ENCODE data around the gene TMEM214.

The TMEM214 gene

GRCh38 chr2:27038631-27039339 is 6.0 kb downstream of the TMEM214 start:
- H3K9me3 ChIP-seq (ENCODE audit: low read length), result no peaks in the 10 kb centered on the region
- H3K36me3 ChIP-seq (ENCODE audit: insufficient read depth, low read length), result peaks cover 71% of the 10 kb centered on the region
- peaks cover 5% of the 10 kb centered on the region for H3K4me1 ChIP-seq (ENCODE audit: insufficient read depth, low read length)
- no peaks in the 10 kb centered on the region for H3K27me3 ChIP-seq (ENCODE audit: insufficient read depth, low read length)
- H2AFZ ChIP-seq (ENCODE audit: low read depth, low read length), result no peak overlapping the region
- H3K4me3 ChIP-seq (ENCODE audit: low read length), result no peak overlapping the region

GRCh38 chr2:27039426-27039825 is 6.7 kb downstream of the TMEM214 start:
- H2AFZ ChIP-seq (ENCODE audit: low read depth, low read length), result no peak overlapping the region
- no peaks in the 10 kb centered on the region for H3K27me3 ChIP-seq (ENCODE audit: insufficient read depth, low read length)
- no peaks in the 10 kb centered on the region for H3K9me3 ChIP-seq (ENCODE audit: low read length)
- H3K4me3 ChIP-seq (ENCODE audit: low read length), result no peak overlapping the region
- peaks cover 71% of the 10 kb centered on the region for H3K36me3 ChIP-seq (ENCODE audit: insufficient read depth, low read length)
- no peaks in the 10 kb centered on the region for H3K4me1 ChIP-seq (ENCODE audit: insufficient read depth, low read length)

DNA sequence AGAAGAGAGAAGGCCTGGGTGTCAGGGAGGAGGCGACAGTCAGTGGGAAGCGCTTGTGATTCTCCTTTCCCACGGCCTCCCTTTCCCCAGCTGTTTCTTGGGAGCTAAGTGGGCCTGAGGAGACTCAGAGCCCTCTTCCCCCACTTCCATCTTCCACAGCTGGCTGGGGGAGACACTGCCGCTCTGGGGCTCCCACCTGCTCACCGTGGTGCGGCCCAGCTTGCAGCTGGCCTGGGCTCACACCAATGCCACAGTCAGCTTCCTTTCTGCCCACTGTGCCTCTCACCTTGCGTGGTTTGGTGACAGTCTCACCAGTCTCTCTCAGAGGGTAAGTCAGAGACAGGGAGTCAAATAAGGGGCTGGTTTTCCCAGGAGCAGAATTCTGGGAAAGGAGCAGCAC is 7.1 kb downstream of the TMEM214 start:
- H3K4me3 ChIP-seq (ENCODE audit: low read length), result no peak overlapping the region
- no peaks in the 10 kb centered on the region for H3K27me3 ChIP-seq (ENCODE audit: insufficient read depth, low read length)
- no peaks in the 10 kb centered on the region for H3K4me1 ChIP-seq (ENCODE audit: insufficient read depth, low read length)
- H3K36me3 ChIP-seq (ENCODE audit: insufficient read depth, low read length), result peaks cover 70% of the 10 kb centered on the region
- no peaks in the 10 kb centered on the region for H3K9me3 ChIP-seq (ENCODE audit: low read length)
- no peak overlapping the region for H2AFZ ChIP-seq (ENCODE audit: low read depth, low read length)

DNA sequence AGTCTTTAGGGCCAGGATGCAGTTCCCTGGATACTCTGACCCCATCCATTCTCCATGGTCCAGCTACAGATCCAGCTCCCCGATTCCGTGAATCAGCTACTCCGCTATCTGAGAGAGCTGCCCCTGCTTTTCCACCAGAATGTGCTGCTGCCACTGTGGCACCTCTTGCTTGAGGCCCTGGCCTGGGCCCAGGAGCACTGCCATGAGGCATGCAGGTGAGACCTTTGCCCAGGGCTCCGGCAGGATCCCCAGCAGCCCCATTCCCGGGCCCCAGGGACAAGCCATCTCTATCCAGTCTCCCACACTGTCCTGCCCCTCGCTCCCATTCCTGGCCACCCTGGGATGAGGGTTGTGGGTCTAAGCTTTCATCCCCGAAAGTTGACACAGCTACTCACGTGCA is 7.5 kb downstream of the TMEM214 start:
- Histone ChIP-seq H3K4me3 (ENCODE audit: low read length) (no peak overlapping the region), H3K36me3 (ENCODE audit: insufficient read depth, low read length) (peaks cover 66% of the 10 kb centered on the region), H3K9me3 (ENCODE audit: low read length) (no peaks in the 10 kb centered on the region), H3K4me1 (ENCODE audit: insufficient read depth, low read length) (no peaks in the 10 kb centered on the region), H3K27me3 (ENCODE audit: insufficient read depth, low read length) (no peaks in the 10 kb centered on the region), H2AFZ (ENCODE audit: low read depth, low read length) (no peak overlapping the region)

DNA sequence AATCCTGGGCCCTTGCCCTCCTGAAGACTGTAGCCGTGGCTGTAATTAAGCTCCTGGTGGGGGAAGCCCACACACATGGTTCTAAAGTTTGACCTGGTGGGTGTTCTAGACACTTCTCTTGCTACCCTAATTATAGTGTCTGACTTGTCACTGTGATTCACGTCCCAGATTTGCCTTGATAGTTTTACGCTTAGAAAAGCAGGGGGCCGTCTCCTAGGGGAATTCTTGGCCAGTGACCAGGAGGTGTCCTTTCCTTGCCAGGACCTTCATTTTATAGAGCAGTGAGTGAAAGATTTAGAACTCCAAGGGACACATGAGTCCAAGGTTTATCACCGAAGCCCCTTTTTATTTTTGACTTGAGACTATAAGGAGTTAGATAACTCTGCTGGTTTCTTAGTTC is 9.0 kb downstream of the TMEM214 start:
- H3K9me3 ChIP-seq (ENCODE audit: low read length), result no peaks in the 10 kb centered on the region
- H3K4me3 ChIP-seq (ENCODE audit: low read length), result no peak overlapping the region
- no peak overlapping the region for H2AFZ ChIP-seq (ENCODE audit: low read depth, low read length)
- H3K36me3 ChIP-seq (ENCODE audit: insufficient read depth, low read length), result peaks cover 51% of the 10 kb centered on the region
- no peaks in the 10 kb centered on the region for H3K4me1 ChIP-seq (ENCODE audit: insufficient read depth, low read length)
- H3K27me3 ChIP-seq (ENCODE audit: insufficient read depth, low read length), result no peaks in the 10 kb centered on the region

DNA sequence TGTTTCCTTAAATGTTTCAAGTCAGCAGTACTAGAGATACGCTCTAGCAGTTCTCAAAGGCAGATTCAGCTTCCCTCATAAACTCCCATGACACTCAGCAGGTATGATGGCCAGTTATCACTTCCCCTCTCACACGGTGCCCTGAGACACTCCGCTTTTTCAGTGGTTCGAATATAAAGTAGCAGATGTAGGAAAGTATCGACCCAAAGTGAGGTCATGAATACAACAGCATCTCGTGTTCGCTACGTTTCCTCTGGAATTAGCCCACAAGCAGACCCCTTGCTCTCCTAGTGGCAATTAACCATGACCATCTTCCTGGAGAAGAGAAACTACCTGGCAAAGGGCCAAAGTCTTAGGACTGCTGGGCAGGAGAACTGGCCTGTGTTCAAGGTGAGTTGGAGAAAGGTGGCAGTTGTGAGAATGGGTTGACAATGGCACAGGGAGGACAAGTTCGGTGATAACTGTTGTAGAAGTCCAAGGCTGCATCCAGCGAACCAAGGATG is 9.4 kb downstream of the TMEM214 start:
- H3K27me3 ChIP-seq (ENCODE audit: insufficient read depth, low read length), result no peaks in the 10 kb centered on the region
- H3K36me3 ChIP-seq (ENCODE audit: insufficient read depth, low read length), result peaks cover 47% of the 10 kb centered on the region
- H3K4me3 ChIP-seq (ENCODE audit: low read length), result no peak overlapping the region
- no peaks in the 10 kb centered on the region for H3K9me3 ChIP-seq (ENCODE audit: low read length)
- H3K4me1 ChIP-seq (ENCODE audit: insufficient read depth, low read length), result no peaks in the 10 kb centered on the region
- no peak overlapping the region for H2AFZ ChIP-seq (ENCODE audit: low read depth, low read length)

GRCh38 chr2:27042985-27043634 is 10.3 kb downstream of the TMEM214 start:
- Histone ChIP-seq H3K4me1 (ENCODE audit: insufficient read depth, low read length) (no peaks in the 10 kb centered on the region), H3K9me3 (ENCODE audit: low read length) (no peaks in the 10 kb centered on the region), H3K4me3 (ENCODE audit: low read length) (no peak overlapping the region), H3K36me3 (ENCODE audit: insufficient read depth, low read length) (peaks cover 38% of the 10 kb centered on the region), H3K27me3 (ENCODE audit: insufficient read depth, low read length) (no peaks in the 10 kb centered on the region), H2AFZ (ENCODE audit: low read depth, low read length) (no peak overlapping the region)

DNA sequence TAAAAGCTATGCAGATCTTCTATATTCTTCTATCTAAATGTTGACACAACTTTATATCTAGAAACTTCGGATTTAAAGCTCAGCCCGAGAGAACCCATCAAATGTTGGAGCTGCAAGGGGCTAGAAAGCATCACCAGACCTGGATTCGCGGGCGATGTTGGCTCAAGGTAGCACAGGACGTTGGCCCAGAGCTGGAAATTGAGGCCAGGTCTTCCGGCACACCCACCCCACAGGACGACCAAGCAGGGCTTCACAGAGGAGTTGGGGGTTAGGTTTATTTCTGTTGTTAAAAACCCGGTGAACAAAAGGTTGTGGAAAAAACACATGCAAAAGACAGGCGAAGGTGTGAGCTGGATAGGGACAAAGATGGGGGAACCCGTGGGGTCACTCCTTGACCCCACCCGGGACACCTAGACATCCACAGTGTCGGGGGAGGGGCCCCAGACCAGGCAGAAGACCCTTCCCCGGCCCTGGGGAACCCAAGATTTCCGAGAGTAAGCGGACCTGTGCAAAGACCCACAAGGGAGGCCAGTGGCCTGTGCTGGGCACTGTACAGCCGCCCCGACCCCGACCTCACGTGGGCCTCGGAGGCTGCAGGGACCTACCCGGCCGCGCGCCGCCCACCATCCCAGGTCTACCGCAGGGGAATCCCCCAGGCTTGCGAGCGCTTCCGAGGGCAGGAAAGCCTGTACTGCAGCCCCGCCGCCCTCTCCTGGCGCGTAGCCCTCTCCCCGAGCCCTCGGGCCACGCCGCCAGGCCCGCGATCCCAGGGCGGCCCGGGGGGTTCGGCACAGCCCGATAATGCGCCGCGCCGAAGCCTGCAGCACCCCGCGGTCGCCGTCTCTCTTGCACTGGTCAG is 16.9 kb downstream of the TMEM214 start:
- Histone ChIP-seq H3K9me3 (ENCODE audit: low read length) (no peaks in the 10 kb centered on the region), H3K27me3 (ENCODE audit: insufficient read depth, low read length) (no peaks in the 10 kb centered on the region), H2AFZ (ENCODE audit: low read depth, low read length) (peak overlapping the region; percentile 86), H3K4me1 (ENCODE audit: insufficient read depth, low read length) (peaks cover 16% of the 10 kb centered on the region), H3K36me3 (ENCODE audit: insufficient read depth, low read length) (peaks cover 17% of the 10 kb centered on the region), H3K4me3 (ENCODE audit: low read length) (peak overlapping the region; percentile 75)

DNA sequence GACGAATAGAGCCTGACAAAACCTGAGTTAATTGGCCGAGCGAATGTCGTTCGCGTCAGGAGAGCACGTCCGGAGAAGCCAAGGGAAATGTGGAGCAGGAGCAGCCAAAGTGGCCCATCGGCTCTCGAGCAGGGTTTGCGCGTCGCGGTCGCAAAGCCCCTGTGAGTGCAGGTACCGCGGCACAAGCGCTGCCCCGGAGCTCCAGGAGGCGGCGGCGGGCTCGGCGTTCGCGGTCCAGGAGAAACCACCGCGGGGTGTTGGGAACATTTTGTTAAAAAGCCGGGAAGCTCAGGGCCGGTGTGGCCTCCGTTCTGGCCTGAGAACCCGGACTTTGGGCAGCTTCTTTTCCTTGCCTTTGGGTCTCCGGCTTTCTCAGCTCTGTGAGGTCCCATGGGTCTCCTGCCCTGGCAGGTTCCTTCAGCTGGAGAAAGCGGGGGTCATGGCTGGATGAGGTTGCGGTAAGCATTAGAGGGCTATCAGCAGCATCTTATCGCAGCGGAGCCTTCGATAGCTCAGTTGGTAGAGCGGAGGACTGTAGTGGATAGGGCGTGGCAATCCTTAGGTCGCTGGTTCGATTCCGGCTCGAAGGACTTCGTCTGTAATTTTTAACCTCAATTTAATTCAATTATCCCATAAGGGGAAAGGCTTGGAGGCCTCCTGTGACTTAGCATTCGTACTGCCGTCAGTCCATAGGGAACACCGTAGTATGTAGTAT is 17.7 kb downstream of the TMEM214 start:
- peaks cover 25% of the 10 kb centered on the region for H3K36me3 ChIP-seq (ENCODE audit: insufficient read depth, low read length)
- H3K4me3 ChIP-seq (ENCODE audit: low read length), result peak overlapping the region; percentile 75
- peak overlapping the region; percentile 86 for H2AFZ ChIP-seq (ENCODE audit: low read depth, low read length)
- no peaks in the 10 kb centered on the region for H3K9me3 ChIP-seq (ENCODE audit: low read length)
- H3K4me1 ChIP-seq (ENCODE audit: insufficient read depth, low read length), result peaks cover 16% of the 10 kb centered on the region
- no peaks in the 10 kb centered on the region for H3K27me3 ChIP-seq (ENCODE audit: insufficient read depth, low read length)

- Histone ChIP-seq H3K36me3 (ENCODE audit: insufficient read depth, low read length) (peaks cover 33% of the 10 kb centered on the region), H3K9me3 (ENCODE audit: low read length) (no peaks in the 10 kb centered on the region), H2AFZ (ENCODE audit: low read depth, low read length) (peak within 1 kb of the TSS; percentile 86), H3K27me3 (ENCODE audit: insufficient read depth, low read length) (no peaks in the 10 kb centered on the region), H3K4me1 (ENCODE audit: insufficient read depth, low read length) (peaks cover 16% of the 10 kb centered on the region), H3K4me3 (ENCODE audit: low read length) (peak within 1 kb of the TSS; percentile 75)
These were observed 18.5 kb downstream of the TMEM214 start, which contains the start of gene AGBL5 for GRCh38 chr2:27050996-27051901. Gene AGBL5 (plus strand): TSS chr2:27051668. CDS start chr2:27052959, 1,291 bp downstream.

GRCh38 chr2:27051902-27052645 is 19.3 kb downstream of the TMEM214 start:
- Histone ChIP-seq H3K4me3 (ENCODE audit: low read length) (peak overlapping the region; percentile 75), H3K27me3 (ENCODE audit: insufficient read depth, low read length) (no peaks in the 10 kb centered on the region), H2AFZ (ENCODE audit: low read depth, low read length) (peak overlapping the region; percentile 49), H3K4me1 (ENCODE audit: insufficient read depth, low read length) (peaks cover 16% of the 10 kb centered on the region), H3K9me3 (ENCODE audit: low read length) (no peaks in the 10 kb centered on the region), H3K36me3 (ENCODE audit: insufficient read depth, low read length) (peaks cover 41% of the 10 kb centered on the region)

Measured in neuron (in vitro differentiated cells).